Ectodermal cell (in vitro differentiated cells): ENCODE measurements around the gene COL15A1.

Experiments
- H3K27ac ChIP-seq: 2 replicates; pipeline ENCODE4 v1.7.0; 2013; ENCODE audit warnings: mild to moderate bottlenecking, low read depth, low read length; ENCODE audit not compliant: insufficient read depth, poor library complexity, severe bottlenecking
- H3K27me3 ChIP-seq: 2 replicates; pipeline ENCODE4 v1.7.0; 2013; ENCODE audit warnings: mild to moderate bottlenecking, low read length; ENCODE audit not compliant: insufficient read depth, control insufficient read depth, poor library complexity, severe bottlenecking
- H3K36me3 ChIP-seq: one replicate; pipeline ENCODE4 v1.7.0; 2013; ENCODE audit warnings: low read length; ENCODE audit not compliant: control insufficient read depth, insufficient read depth
- H3K4me1 ChIP-seq: one replicate; pipeline ENCODE4 v1.7.0; 2013; ENCODE audit warnings: low read length; ENCODE audit not compliant: control insufficient read depth, insufficient read depth
- H3K4me3 ChIP-seq: 2 replicates; pipeline ENCODE4 v1.7.0; 2013; ENCODE audit warnings: low read depth, low read length, control low read depth; ENCODE audit not compliant: insufficient read depth
- H3K9me3 ChIP-seq: 2 replicates; pipeline ENCODE4 v1.7.0; 2013; ENCODE audit warnings: mild to moderate bottlenecking, low read length, moderate library complexity; ENCODE audit not compliant: control insufficient read depth
- whole genome bisulfite sequencing, 2 experiments: methylation state at CpG; one replicate each; pipeline ENCODE4 v1.1.7; 2013; ENCODE audit warnings: missing lambda C conversion rate in 2 of 2; 5-methylcytosine and 5-hydroxymethylcytosine counted together

The COL15A1 gene

GRCh38 chr9:98927724-98928123 lies 16.0 kb upstream of the COL15A1 start:
- H3K4me1 ChIP-seq = peaks cover 18% of the 10 kb centered on the region
- WGBS, 2 experiments = 69% methylated on average over 6 of the region's 6 CpGs

GRCh38 chr9:98929071-98929470 lies 14.6 kb upstream of the COL15A1 start:
- H3K9me3 ChIP-seq = no peaks in the 10 kb centered on the region
- peaks cover 5% of the 10 kb centered on the region for H3K4me1 ChIP-seq
- no peaks in the 10 kb centered on the region for H3K27me3 ChIP-seq
- H3K27ac ChIP-seq = no peak overlapping the region
- H3K36me3 ChIP-seq = no peaks in the 10 kb centered on the region
- no peak overlapping the region for H3K4me3 ChIP-seq
- WGBS, 2 experiments = 60 to 94% methylated on average over 1 to 2 of the region's 2 CpGs

More at GRCh38 chr9:98927724-98928123, 16.0 kb upstream of the COL15A1 start:
- H3K27ac ChIP-seq = no peak overlapping the region
- H3K36me3 ChIP-seq = no peaks in the 10 kb centered on the region
- H3K27me3 ChIP-seq = no peaks in the 10 kb centered on the region
- no peak overlapping the region for H3K4me3 ChIP-seq
- H3K9me3 ChIP-seq = no peaks in the 10 kb centered on the region

GRCh38 chr9:98929895-98930341 lies 13.8 kb upstream of the COL15A1 start:
- no peaks in the 10 kb centered on the region for H3K27me3 ChIP-seq
- no peak overlapping the region for H3K27ac ChIP-seq
- no peaks in the 10 kb centered on the region for H3K36me3 ChIP-seq
- no peaks in the 10 kb centered on the region for H3K4me1 ChIP-seq
- H3K9me3 ChIP-seq = no peaks in the 10 kb centered on the region
- WGBS, 2 experiments = 94% methylated on average over 10 of the region's 10 CpGs
- H3K4me3 ChIP-seq = no peak overlapping the region

- WGBS, 2 experiments = 89 to 90% methylated on average over 9 of the region's 9 CpGs
- H3K27me3 ChIP-seq = no peaks in the 10 kb centered on the region
- H3K36me3 ChIP-seq = no peaks in the 10 kb centered on the region
- no peaks in the 10 kb centered on the region for H3K4me1 ChIP-seq
- no peak overlapping the region for H3K4me3 ChIP-seq
- no peak overlapping the region for H3K27ac ChIP-seq
- H3K9me3 ChIP-seq = no peaks in the 10 kb centered on the region
These were observed 12.9 kb upstream of the COL15A1 start for GRCh38 chr9:98930792-98931191.

- no peak overlapping the region for H3K27ac ChIP-seq
- no peaks in the 10 kb centered on the region for H3K36me3 ChIP-seq
- WGBS, 2 experiments = 92 to 93% methylated on average over 8 of the region's 8 CpGs
- H3K4me1 ChIP-seq = no peaks in the 10 kb centered on the region
- H3K9me3 ChIP-seq = no peaks in the 10 kb centered on the region
- no peaks in the 10 kb centered on the region for H3K27me3 ChIP-seq
- no peak overlapping the region for H3K4me3 ChIP-seq
These were observed 11.9 kb upstream of the COL15A1 start for GRCh38 chr9:98931600-98932389.

- Histone ChIP-seq H3K27ac (no peak overlapping the region), H3K4me3 (no peak overlapping the region), H3K4me1 (no peaks in the 10 kb centered on the region), H3K9me3 (no peaks in the 10 kb centered on the region), H3K27me3 (no peaks in the 10 kb centered on the region), H3K36me3 (no peaks in the 10 kb centered on the region)
- WGBS, 2 experiments = 95 to 98% methylated on average over 5 of the region's 5 CpGs
These were observed 10.5 kb upstream of the COL15A1 start for GRCh38 chr9:98933185-98933584.

- no peak overlapping the region for H3K4me3 ChIP-seq
- no peaks in the 10 kb centered on the region for H3K27me3 ChIP-seq
- WGBS, 2 experiments = 91 to 93% methylated on average over 2 of the region's 2 CpGs
- H3K9me3 ChIP-seq = no peaks in the 10 kb centered on the region
- no peaks in the 10 kb centered on the region for H3K36me3 ChIP-seq
- no peaks in the 10 kb centered on the region for H3K4me1 ChIP-seq
- H3K27ac ChIP-seq = no peak overlapping the region
These were observed 9.8 kb upstream of the COL15A1 start for GRCh38 chr9:98933890-98934289.

GRCh38 chr9:98935071-98935505 lies 8.6 kb upstream of the COL15A1 start:
- no peak overlapping the region for H3K4me3 ChIP-seq
- no peaks in the 10 kb centered on the region for H3K36me3 ChIP-seq
- H3K27ac ChIP-seq = no peak overlapping the region
- H3K9me3 ChIP-seq = no peaks in the 10 kb centered on the region
- H3K27me3 ChIP-seq = peaks cover 5% of the 10 kb centered on the region
- 91 to 93% methylated on average over 3 of the region's 3 CpGs for WGBS, 2 experiments
- no peaks in the 10 kb centered on the region for H3K4me1 ChIP-seq

- H3K27me3 ChIP-seq = peaks cover 47% of the 10 kb centered on the region
- H3K36me3 ChIP-seq = no peaks in the 10 kb centered on the region
- 86 to 90% methylated on average over 3 of the region's 3 CpGs for WGBS, 2 experiments
- no peak overlapping the region for H3K27ac ChIP-seq
- H3K4me1 ChIP-seq = no peaks in the 10 kb centered on the region
- H3K9me3 ChIP-seq = no peaks in the 10 kb centered on the region
- H3K4me3 ChIP-seq = no peak overlapping the region
These were observed 3.4 kb upstream of the COL15A1 start for GRCh38 chr9:98940276-98940675.

GRCh38 chr9:98941946-98942523 lies 1.7 kb upstream of the COL15A1 start:
- Histone ChIP-seq H3K9me3 (no peaks in the 10 kb centered on the region), H3K36me3 (no peaks in the 10 kb centered on the region), H3K27ac (no peak overlapping the region), H3K4me1 (no peaks in the 10 kb centered on the region), H3K4me3 (no peak overlapping the region), H3K27me3 (peaks cover 54% of the 10 kb centered on the region)
- 93 to 95% methylated on average over 8 of the region's 8 CpGs for WGBS, 2 experiments
